GM20431 (cell line): ENCODE results near the gene GCNT2.
"Not testable (repeated sequence)": the region's sequence is repeated elsewhere in the genome, so short reads cannot be mapped to it uniquely, and the experiment has no call there.

ENCODE experiments used
- in situ Hi-C: fragments of 300-500 bp; cut with MseI, MboI; formaldehyde crosslinking; loops from one replicate; pipeline ENCODE4 v1.15.0; 2020; ENCODE audit warnings: low sequenced_read_pairs; ENCODE audit not compliant: unreplicated experiment

The GCNT2 gene

GRCh38 chr6:10567256-10568026 lies 46.3 kb downstream of the GCNT2 start:
- in situ Hi-C loops: no loop called here

- in situ Hi-C loops: no loop called here
These were observed 48.4 kb downstream of the GCNT2 start for GRCh38 chr6:10569392-10570127.

GRCh38 chr6:10575519-10575918 lies 54.4 kb downstream of the GCNT2 start:
- in situ Hi-C loops: not testable (repeated sequence)

GRCh38 chr6:10576226-10576625 lies 55.1 kb downstream of the GCNT2 start:
- in situ Hi-C loops: no loop called here

GRCh38 chr6:10577112-10577511 lies 56.0 kb downstream of the GCNT2 start:
- in situ Hi-C loops: no loop called here

GRCh38 chr6:10578723-10579122 lies 57.6 kb downstream of the GCNT2 start:
- in situ Hi-C loops: no loop called here

GRCh38 chr6:10579803-10580202 lies 58.7 kb downstream of the GCNT2 start:
- in situ Hi-C loops: no loop called here

GRCh38 chr6:10580570-10580969 lies 59.4 kb downstream of the GCNT2 start:
- in situ Hi-C loops: no loop called here

GRCh38 chr6:10581402-10581801 lies 60.3 kb downstream of the GCNT2 start:
- in situ Hi-C loops: not testable (repeated sequence)

GRCh38 chr6:10582774-10583508 lies 61.8 kb downstream of the GCNT2 start:
- in situ Hi-C loops: no loop called here

- in situ Hi-C loops: no loop called here
These were observed 62.4 kb downstream of the GCNT2 start for GRCh38 chr6:10583509-10583901.

GRCh38 chr6:10584607-10585006 lies 63.5 kb downstream of the GCNT2 start:
- in situ Hi-C loops: no loop called here

- in situ Hi-C loops: no loop called here
These were observed 64.2 kb downstream of the GCNT2 start for GRCh38 chr6:10585209-10585845.

GRCh38 chr6:10586302-10586701 lies 65.2 kb downstream of the GCNT2 start:
- in situ Hi-C loops: no loop called here

- in situ Hi-C loops: no loop called here
These were observed 66.7 kb downstream of the GCNT2 start for GRCh38 chr6:10587656-10588406.

GRCh38 chr6:10588562-10589428 lies 67.6 kb downstream of the GCNT2 start:
- in situ Hi-C loops: no loop called here

GRCh38 chr6:10589429-10589727 lies 68.2 kb downstream of the GCNT2 start:
- in situ Hi-C loops: no loop called here

- in situ Hi-C loops: no loop called here
These were observed 68.8 kb downstream of the GCNT2 start for GRCh38 chr6:10589983-10590382.
